NT2/D1 (cell line): ENCODE data around the gene SPOCK1.

Experiments
- SUZ12 ChIP-seq: IDR thresholded peaks from 2 replicates; pipeline ENCODE4 v1.6.1; 2011; ENCODE audit not compliant: insufficient read length, insufficient read depth; ENCODE audit errors: extremely low read depth
- YY1 ChIP-seq: IDR thresholded peaks from 2 replicates; pipeline ENCODE4 v1.6.1; 2011; ENCODE audit not compliant: insufficient read length, insufficient read depth
- ZNF274 ChIP-seq: IDR thresholded peaks from 2 replicates; pipeline ENCODE4 v1.6.1; 2011; ENCODE audit warnings: mild to moderate bottlenecking, low read depth, low read length

DNA sequence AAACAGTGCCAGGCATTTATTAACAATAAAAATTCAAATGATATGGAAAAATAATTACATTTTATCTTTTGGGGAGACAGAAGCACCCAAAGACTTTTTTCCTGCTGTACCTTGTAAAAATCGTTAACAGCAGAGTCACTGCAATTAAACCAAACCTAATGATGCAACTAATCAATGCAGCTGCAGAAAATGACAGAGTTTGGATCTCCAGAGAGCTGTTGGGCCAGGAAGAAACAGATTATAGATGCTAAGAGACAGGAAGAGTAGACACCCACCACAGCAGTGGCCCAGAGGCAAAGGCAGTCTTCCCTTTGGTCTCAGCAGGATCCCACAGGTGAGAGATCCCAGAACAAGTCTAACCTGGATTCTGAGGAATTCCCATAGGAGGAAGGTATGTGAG lies 53.0 kb downstream of the SPOCK1 start:
- no peak for TF ChIP-seq YY1
- TF ChIP-seq ZNF274 = no peak
- TF ChIP-seq SUZ12 = no peak
